ENCODE results near the gene DCAF4. TPM values are rescaled to one million over a fixed set of nuclear protein-coding genes. Genes with fewer than 3 reads are reported as not detected.

DCAF4 gene
- polyA plus RNA-seq, 1 experiment, result 29.2 TPM

- CTCF ChIA-PET, result interaction anchor here (0.7 kb wide), 1 partner anchor 68 kb away, joined by 3 read pairs; no protein-coding TSS in a partner anchor
- no peaks in the 10 kb centered on the region for H3K27me3 ChIP-seq (ENCODE audit: control insufficient read depth, insufficient read depth, low read length)
- no peak for DNase-seq (ENCODE audit: low read depth)
- no peaks in the 10 kb centered on the region for H3K36me3 ChIP-seq (ENCODE audit: control insufficient read depth, insufficient read depth, low read length)
- no peak for TF ChIP-seq CTCF (IDR thresholded peaks at IDR 0.05; ENCODE audit: insufficient read depth, low read depth, low read length)
- no peak overlapping the region for H3K4me3 ChIP-seq (ENCODE audit: low read depth, low read length)
- POLR2A ChIA-PET, result no interaction called here
Observed at GRCh38 chr14:72880820-72881219, 45.4 kb upstream of the DCAF4 start.

GRCh38 chr14:72881543-72881942, 44.7 kb upstream of the DCAF4 start:
- Histone ChIP-seq H3K4me3 (ENCODE audit: low read depth, low read length) (no peak overlapping the region), H3K36me3 (ENCODE audit: control insufficient read depth, insufficient read depth, low read length) (no peaks in the 10 kb centered on the region), H3K27me3 (ENCODE audit: control insufficient read depth, insufficient read depth, low read length) (no peaks in the 10 kb centered on the region)
- TF ChIP-seq CTCF (IDR thresholded peaks at IDR 0.05; ENCODE audit: insufficient read depth, low read depth, low read length), result no peak
- CTCF ChIA-PET, result interaction anchor here (0.6 to 0.9 kb wide), 4 partner anchors 12 to 366 kb away, joined by 3 read pairs; no protein-coding TSS in a partner anchor
- DNase-seq (ENCODE audit: low read depth), result no peak
- POLR2A ChIA-PET, result no interaction called here

GRCh38 chr14:72882047-72882446, 44.2 kb upstream of the DCAF4 start:
- no peak for DNase-seq (ENCODE audit: low read depth)
- ChIA-PET POLR2A (no interaction called here), CTCF (interaction anchor here (0.6 to 0.9 kb wide), 3 partner anchors 13 to 366 kb away, joined by 3 read pairs; no protein-coding TSS in a partner anchor)
- H3K27me3 ChIP-seq (ENCODE audit: control insufficient read depth, insufficient read depth, low read length), result no peaks in the 10 kb centered on the region
- no peaks in the 10 kb centered on the region for H3K36me3 ChIP-seq (ENCODE audit: control insufficient read depth, insufficient read depth, low read length)
- TF ChIP-seq CTCF (IDR thresholded peaks at IDR 0.05; ENCODE audit: insufficient read depth, low read depth, low read length), result no peak
- no peak overlapping the region for H3K4me3 ChIP-seq (ENCODE audit: low read depth, low read length)

- CTCF ChIA-PET, result interaction anchor here (0.8 kb wide), 1 partner anchor 366 kb away, joined by 3 read pairs; no protein-coding TSS in a partner anchor
Observed at GRCh38 chr14:72882463-72882862, 43.8 kb upstream of the DCAF4 start.

GRCh38 chr14:72883109-72883508, 43.2 kb upstream of the DCAF4 start:
- TF ChIP-seq CTCF (IDR thresholded peaks at IDR 0.05; ENCODE audit: insufficient read depth, low read depth, low read length), result no peak
- CTCF ChIA-PET, result interaction anchor here (1.1 to 1.3 kb wide), 2 partner anchors 11 to 13 kb away, joined by 3 read pairs; partner anchors contain the start of gene DPF3
- no peak overlapping the region for H3K4me3 ChIP-seq (ENCODE audit: low read depth, low read length)

More at GRCh38 chr14:72882463-72882862, 43.8 kb upstream of the DCAF4 start:
- no peak overlapping the region for H3K4me3 ChIP-seq (ENCODE audit: low read depth, low read length)
- no peak for TF ChIP-seq CTCF (IDR thresholded peaks at IDR 0.05; ENCODE audit: insufficient read depth, low read depth, low read length)
- no peak for DNase-seq (ENCODE audit: low read depth)
- no peaks in the 10 kb centered on the region for H3K36me3 ChIP-seq (ENCODE audit: control insufficient read depth, insufficient read depth, low read length)
- no peaks in the 10 kb centered on the region for H3K27me3 ChIP-seq (ENCODE audit: control insufficient read depth, insufficient read depth, low read length)
- POLR2A ChIA-PET, result no interaction called here

More at GRCh38 chr14:72883109-72883508, 43.2 kb upstream of the DCAF4 start:
- Histone ChIP-seq H3K27me3 (ENCODE audit: control insufficient read depth, insufficient read depth, low read length) (no peaks in the 10 kb centered on the region), H3K36me3 (ENCODE audit: control insufficient read depth, insufficient read depth, low read length) (no peaks in the 10 kb centered on the region)
- POLR2A ChIA-PET, result no interaction called here
- DNase-seq (ENCODE audit: low read depth), result no peak

Data from BJ (cell line).